Uterus (tissue), 2 donors: ENCODE measurements around the gene KREMEN1.

Experiments used
- CTCF ChIP-seq, 4 experiments: fragments of 200-600 bp in 2 of 4; fragments of 450-650 bp in 2 of 4; sonication (generic) in 2 of 4; IDR thresholded peaks; one replicate each; pipeline ENCODE4 v1.5.1; 2016 to 2019; ENCODE audit warnings: antibody characterized with exemption in 4 of 4, mild to moderate bottlenecking in 2 of 4, moderate library complexity in 1 of 4
- POLR2A ChIP-seq, 2 donors: fragments of 450-650 bp; IDR thresholded peaks; one replicate each; pipeline ENCODE4 v1.6.1; 2016; ENCODE audit warnings: antibody characterized with exemption in 2 of 2, mild to moderate bottlenecking in 1 of 2, moderate library complexity in 1 of 2

GRCh38 chr22:29190051-29190450 lies 117.2 kb downstream of the KREMEN1 start:
- TF ChIP-seq CTCF (IDR thresholded peaks at IDR 0.05) (no peak), POLR2A (IDR thresholded peaks at IDR 0.05) (no peak)
